Measurements from ENCODE around the gene NAALADL2. TPM values are rescaled to one million over a fixed set of nuclear protein-coding genes. Genes with fewer than 3 reads are reported as not detected.

NAALADL2 gene
- total and polyA plus RNA-seq, 2 of the 8 experiments (the other 6 are each of a cell fraction or from before 2014, with no cell fraction given): 0.12 to 0.22 TPM

GRCh38 chr3:175434561-175434960 is 575.4 kb downstream of the NAALADL2 start:
- no peaks in the 10 kb centered on the region for H3K4me1 ChIP-seq (replicated peaks in 1 of 4; ENCODE audit: control insufficient read depth in 3 of 4, insufficient read depth in 4 of 4, low read length in 3 of 4)
- H3K36me3 ChIP-seq (ENCODE audit: control insufficient read depth in 2 of 4, insufficient read depth in 4 of 4, low read length in 3 of 4): no peaks in the 10 kb centered on the region
- no peak overlapping the region for H3K9ac ChIP-seq (replicated peaks in 1 of 4; ENCODE audit: extremely low read depth in 1 of 4, low read depth in 3 of 4, low read length in 3 of 4)
- ChIA-PET CTCF (ENCODE audit: partially characterized antibody) (no interaction called here), POLR2A (ENCODE audit: partially characterized antibody) (no interaction called here)
- H2AFZ ChIP-seq (ENCODE audit: low read length): no peak overlapping the region
- H2BK5ac ChIP-seq (ENCODE audit: low read depth, low read length): no peak overlapping the region
- no peak overlapping the region for H4K5ac ChIP-seq (ENCODE audit: insufficient read length, low read depth, low read length)
- no peak for TF ChIP-seq SIRT6 (IDR thresholded peaks at IDR 0.05; ENCODE audit: low read length)
- no peak for TF ChIP-seq CTBP2 (IDR thresholded peaks at IDR 0.05; ENCODE audit: borderline replicate concordance, insufficient read depth, insufficient read length, low read length)
- no peak for TF ChIP-seq KDM4A (IDR thresholded peaks at IDR 0.05; ENCODE audit: low read depth, low read length, severe bottlenecking)
- TF ChIP-seq TAF7 (optimal IDR thresholded peaks at IDR 0.05; ENCODE audit: borderline replicate concordance, low read depth, low read length): no peak
- no peak for TF ChIP-seq E2F6 (IDR thresholded peaks at IDR 0.05)
- TF ChIP-seq ASH2L (IDR thresholded peaks at IDR 0.05; ENCODE audit: low read length): no peak
- no peak for TF ChIP-seq RAD21 (IDR thresholded peaks at IDR 0.05 in 1 of 2, conservative IDR thresholded peaks at IDR 0.05 in 1 of 2; ENCODE audit: low read depth in 2 of 2, low read length in 2 of 2)
- no peak for TF ChIP-seq RFX5 (IDR thresholded peaks at IDR 0.05; ENCODE audit: borderline replicate concordance, low read depth, low read length)
- no peak for TF ChIP-seq POLR2A (IDR thresholded peaks at IDR 0.05; ENCODE audit: control extremely low read depth in 1 of 2, low read depth in 2 of 2, low read length in 2 of 2)
- H2BK20ac ChIP-seq (ENCODE audit: low read length): no peak overlapping the region
- no peak overlapping the region for H3K18ac ChIP-seq (ENCODE audit: extremely low read depth, low read length)
- no peak overlapping the region for H3K4me3 ChIP-seq (ENCODE audit: extremely low read depth in 1 of 4, insufficient read depth in 2 of 4, low read depth in 3 of 4, low read length in 4 of 4)
- no peaks in the 10 kb centered on the region for H3K27me3 ChIP-seq (replicated peaks in 1 of 4; ENCODE audit: control insufficient read depth in 3 of 4, extremely low read depth in 1 of 4, insufficient read depth in 3 of 4, low read length in 3 of 4)
- H3K9me3 ChIP-seq (ENCODE audit: insufficient read depth in 2 of 2, low read depth in 1 of 2, low read length in 1 of 2): no peaks in the 10 kb centered on the region
- DNase-seq (ENCODE audit: low read depth in 1 of 2, low spot score in 2 of 2): no peak
- H2BK12ac ChIP-seq (ENCODE audit: low read depth, low read length): no peak overlapping the region
- no peak overlapping the region for H4K91ac ChIP-seq (replicated peaks; ENCODE audit: insufficient read length, low read length)
- H3K23ac ChIP-seq (ENCODE audit: insufficient read length): no peak overlapping the region
- FAIRE-seq: no peak
- no peak overlapping the region for H4K8ac ChIP-seq (ENCODE audit: extremely low read depth, insufficient read depth, low read length)
- no peaks in the 10 kb centered on the region for H3K79me1 ChIP-seq (ENCODE audit: low read depth, low read length)
- no peak overlapping the region for H2BK120ac ChIP-seq (replicated peaks; ENCODE audit: low read depth, low read length)
- H2BK15ac ChIP-seq (ENCODE audit: low read length): no peak overlapping the region
- H3K14ac ChIP-seq (ENCODE audit: insufficient read length): no peak overlapping the region
- H3K23me2 ChIP-seq (ENCODE audit: low read depth, low read length): no peaks in the 10 kb centered on the region; the same call in 1 of the 2 replicates
- no peak overlapping the region for H3K4me2 ChIP-seq (ENCODE audit: insufficient read depth in 1 of 2, low read depth in 2 of 2, low read length in 2 of 2)
- no peak overlapping the region for H3K27ac ChIP-seq (ENCODE audit: low read depth, low read length)
- no peaks in the 10 kb centered on the region for H4K20me1 ChIP-seq (replicated peaks in 1 of 2; ENCODE audit: control insufficient read depth in 1 of 2, insufficient read depth in 2 of 2, low read length in 2 of 2)
- no peak overlapping the region for H2AK5ac ChIP-seq (ENCODE audit: low read depth, low read length)
- H3K79me2 ChIP-seq (ENCODE audit: control insufficient read depth in 1 of 2, insufficient read depth in 2 of 2, low read length in 2 of 2): no peaks in the 10 kb centered on the region
- no peak overlapping the region for H3K56ac ChIP-seq (replicated peaks; ENCODE audit: insufficient read length, low read depth, low read length)
- no peak overlapping the region for H3K4ac ChIP-seq (replicated peaks; ENCODE audit: insufficient read length, low read depth, low read length)
